Panc1 (cell line): Measurements from ENCODE around the gene KLK8.

Experiments used
- CTCF ChIP-seq: fragments of 450-650 bp; IDR thresholded peaks from 2 replicates; pipeline ENCODE4 v1.5.1; 2017; ENCODE audit warnings: mild to moderate bottlenecking
- POLR2AphosphoS5 ChIP-seq: IDR thresholded peaks from 2 replicates; pipeline ENCODE4 v1.6.1; 2012; ENCODE audit warnings: mild to moderate bottlenecking, low read depth, low read length, moderate library complexity
- REST ChIP-seq, 2 experiments: IDR thresholded peaks; 2 replicates each; pipeline ENCODE4 v1.6.1; 2011 to 2012; ENCODE audit warnings: low read depth in 2 of 2, control low read depth in 1 of 2, low read length in 1 of 2, mild to moderate bottlenecking in 1 of 2, moderate library complexity in 1 of 2; ENCODE audit not compliant: insufficient read depth in 1 of 2

- TF ChIP-seq REST (IDR thresholded peaks at IDR 0.05; ENCODE audit: insufficient read depth in 1 of 2, low read depth in 2 of 2, low read length in 1 of 2), result no peak
- TF ChIP-seq CTCF, result no peak
- TF ChIP-seq POLR2AphosphoS5, result no peak
Measured at GRCh38 chr19:50959731-50960500, 41.5 kb downstream of the KLK8 start.
